GM23248 (cell line): ENCODE results near the gene CARS1. TPM values are rescaled to one million over a fixed set of nuclear protein-coding genes. Genes with fewer than 3 reads are reported as not detected.

Source experiments
- DNase-seq: peaks from one replicate; pipeline ENCODE4 v3.0.0-alpha.2; 2015
- H2AFZ ChIP-seq: fragments of 200-600 bp; sonication (generic); 2 replicates; pipeline ENCODE4 v1.6.1; 2016; ENCODE audit warnings: antibody characterized with exemption
- H3F3A ChIP-seq: fragments of 200-600 bp; sonication (generic); 2 replicates; pipeline ENCODE4 v1.6.1; 2016; ENCODE audit warnings: mild to moderate bottlenecking, antibody characterized with exemption, mixed run types; ENCODE audit not compliant: insufficient read depth
- H3K27ac ChIP-seq: fragments of 200-600 bp; sonication (generic); 2 replicates; pipeline ENCODE4 v1.5.1; 2016; ENCODE audit warnings: mild to moderate bottlenecking
- H3K27me3 ChIP-seq: fragments of 200-600 bp; sonication (generic); replicated peaks from 2 replicates; pipeline ENCODE4 v1.6.1; 2016; ENCODE audit warnings: mild to moderate bottlenecking; ENCODE audit not compliant: insufficient read depth
- H3K36me3 ChIP-seq: fragments of 200-600 bp; sonication (generic); 2 replicates; pipeline ENCODE4 v1.6.1; 2016; ENCODE audit warnings: low read depth, mild to moderate bottlenecking
- H3K4me1 ChIP-seq: fragments of 200-600 bp; sonication (generic); 2 replicates; pipeline ENCODE4 v1.6.1; 2016; ENCODE audit warnings: mild to moderate bottlenecking; ENCODE audit not compliant: insufficient read depth
- H3K4me2 ChIP-seq: fragments of 200-600 bp; sonication (generic); one replicate; pipeline ENCODE4 v1.6.1; 2016; ENCODE audit warnings: mild to moderate bottlenecking; ENCODE audit not compliant: unreplicated experiment
- H3K4me3 ChIP-seq: fragments of 200-600 bp; sonication (generic); 2 replicates; pipeline ENCODE4 v1.5.1; 2016; ENCODE audit warnings: mild to moderate bottlenecking
- H3K79me2 ChIP-seq: fragments of 200-600 bp; sonication (generic); 2 replicates; pipeline ENCODE4 v1.6.1; 2016; ENCODE audit warnings: mild to moderate bottlenecking; ENCODE audit not compliant: insufficient read depth
- H3K9ac ChIP-seq: fragments of 200-600 bp; sonication (generic); 2 replicates; pipeline ENCODE4 v1.6.1; 2016; ENCODE audit warnings: mild to moderate bottlenecking
- H3K9me2 ChIP-seq: fragments of 200-600 bp; sonication (generic); 2 replicates; pipeline ENCODE4 v1.6.1; 2016; ENCODE audit warnings: mixed run types, mild to moderate bottlenecking, moderate library complexity; ENCODE audit not compliant: insufficient read depth
- H3K9me3 ChIP-seq: fragments of 200-600 bp; sonication (generic); one replicate; pipeline ENCODE4 v1.6.1; 2017; ENCODE audit warnings: low read depth
- H4K20me1 ChIP-seq: fragments of 200-600 bp; sonication (generic); 2 replicates; pipeline ENCODE4 v1.6.0; 2016; ENCODE audit not compliant: insufficient read depth
- EZH2 ChIP-seq: fragments of 200-600 bp; sonication (generic); IDR thresholded peaks from 2 replicates; pipeline ENCODE4 v1.6.1; 2018; ENCODE audit warnings: antibody characterized with exemption, mild to moderate bottlenecking; ENCODE audit not compliant: insufficient read depth, poor library complexity, severe bottlenecking
- EZH2phosphoT487 ChIP-seq: fragments of 200-600 bp; sonication (generic); IDR thresholded peaks from 2 replicates; pipeline ENCODE4 v1.6.1; 2018; ENCODE audit warnings: antibody characterized with exemption, moderate library complexity, mild to moderate bottlenecking, low read depth; ENCODE audit not compliant: insufficient read depth
- WGBS, 2 experiments: methylation state at CpG; one replicate each; pipeline ENCODE4 v1.1.6; 2015 to 2017; ENCODE audit warnings: low lambda C conversion rate in 2 of 2, low coverage in 1 of 2; ENCODE audit errors: missing lambda C conversion rate in 2 of 2; 5-methylcytosine and 5-hydroxymethylcytosine counted together
- in situ Hi-C: fragments of 300-500 bp; cut with MboI; formaldehyde crosslinking; loops from 2 replicates; pipeline ENCODE4 v1.15.0; 2020
- polyA plus RNA-seq: library from polyadenylated mRNA; unstranded; fragments of >200 nt; fragmentation: Nextera tagmentation; extraction: Ambion mirVana; gene quantifications from 2 replicates; pipeline ENCODE4 v1.2.1, GENCODE V29; 2016
- total RNA-seq: library from RNA; depleted of rRNA; stranded (reverse); fragments of >200 nt; shearing (Covaris generic); gene quantifications from 2 replicates; pipeline ENCODE4 v1.2.3, GENCODE V29; 2014

Gene CARS1
- total and polyA plus RNA-seq, 2 experiments from 2014 or later: 111 to 115 TPM

GRCh38 chr11:3002351-3002861 is 54.8 kb downstream of the CARS1 start:
- peaks cover 8% of the 10 kb centered on the region for H3F3A ChIP-seq
- no peaks in the 10 kb centered on the region for H3K27me3 ChIP-seq
- no peaks in the 10 kb centered on the region for H3K4me1 ChIP-seq
- no peaks in the 10 kb centered on the region for H4K20me1 ChIP-seq
- no peak overlapping the region for H2AFZ ChIP-seq
- no peak overlapping the region for H3K27ac ChIP-seq
- no peak for DNase-seq
- no peak overlapping the region for H3K4me3 ChIP-seq
- in situ Hi-C loops: no loop called here
- no peaks in the 10 kb centered on the region for H3K9me3 ChIP-seq
- H3K4me2 ChIP-seq: no peak overlapping the region
- 94 to 98% methylated on average over 8 of the region's 8 CpGs for WGBS, 2 experiments
- TF ChIP-seq EZH2 (no peak), EZH2phosphoT487 (no peak)
- H3K79me2 ChIP-seq: no peaks in the 10 kb centered on the region
- H3K9ac ChIP-seq: no peak overlapping the region
- no peaks in the 10 kb centered on the region for H3K9me2 ChIP-seq
- peaks cover 44% of the 10 kb centered on the region; the same call in 1 of the 2 replicates for H3K36me3 ChIP-seq

GRCh38 chr11:3001496-3001895 is 55.7 kb downstream of the CARS1 start:
- H3K4me3 ChIP-seq: no peak overlapping the region
- peaks cover 44% of the 10 kb centered on the region; the same call in 1 of the 2 replicates for H3K36me3 ChIP-seq
- H3K27ac ChIP-seq: no peak overlapping the region
- H3K9me2 ChIP-seq: no peaks in the 10 kb centered on the region
- no peak for DNase-seq
- no peaks in the 10 kb centered on the region for H3K9me3 ChIP-seq
- no peak overlapping the region for H2AFZ ChIP-seq
- H3F3A ChIP-seq: peaks cover 8% of the 10 kb centered on the region
- no peak overlapping the region for H3K9ac ChIP-seq
- H3K4me1 ChIP-seq: no peaks in the 10 kb centered on the region
- WGBS, 2 experiments: 82 to 88% methylated on average over 6 of the region's 6 CpGs
- in situ Hi-C loops: no loop called here
- no peak overlapping the region for H3K4me2 ChIP-seq
- H4K20me1 ChIP-seq: no peaks in the 10 kb centered on the region
- TF ChIP-seq EZH2phosphoT487 (no peak), EZH2 (no peak)
- no peaks in the 10 kb centered on the region for H3K27me3 ChIP-seq
- H3K79me2 ChIP-seq: no peaks in the 10 kb centered on the region

- Histone ChIP-seq H3K4me3 (no peak overlapping the region), H3K9ac (0 out of 2 replicates have a peak overlapping the region, but pooled peaks have one; percentile 5), H3K27me3 (no peaks in the 10 kb centered on the region), H2AFZ (no peak overlapping the region), H3K9me2 (no peaks in the 10 kb centered on the region), H3K4me1 (no peaks in the 10 kb centered on the region), H4K20me1 (no peaks in the 10 kb centered on the region), H3K79me2 (no peaks in the 10 kb centered on the region), H3F3A (peaks cover 8% of the 10 kb centered on the region), H3K27ac (no peak overlapping the region), H3K36me3 (peaks cover 32% of the 10 kb centered on the region; the same call in 1 of the 2 replicates), H3K9me3 (no peaks in the 10 kb centered on the region), H3K4me2 (no peak overlapping the region)
- TF ChIP-seq EZH2: no peak
- no peak for TF ChIP-seq EZH2phosphoT487
- WGBS, 2 experiments: 80 to 83% methylated on average over 17 of the region's 17 CpGs
- in situ Hi-C loops: no loop called here
- peak; percentile 47 for DNase-seq
Observed at GRCh38 chr11:3000032-3000961, 56.9 kb downstream of the CARS1 start.

- Histone ChIP-seq H3K4me2 (no peak overlapping the region), H3K27me3 (no peaks in the 10 kb centered on the region), H3K9me3 (no peaks in the 10 kb centered on the region), H3K4me1 (no peaks in the 10 kb centered on the region), H3K9ac (no peak overlapping the region), H3F3A (peaks cover 8% of the 10 kb centered on the region), H4K20me1 (no peaks in the 10 kb centered on the region), H2AFZ (no peak overlapping the region), H3K27ac (no peak overlapping the region), H3K79me2 (no peaks in the 10 kb centered on the region), H3K36me3 (peaks cover 27% of the 10 kb centered on the region; the same call in 1 of the 2 replicates), H3K4me3 (no peak overlapping the region), H3K9me2 (no peaks in the 10 kb centered on the region)
- in situ Hi-C loops: no loop called here
- no peak for DNase-seq
- no peak for TF ChIP-seq EZH2
- TF ChIP-seq EZH2phosphoT487: no peak
- 97 to 99% methylated on average over 10 of the region's 10 CpGs for WGBS, 2 experiments
Observed at GRCh38 chr11:2999464-2999998, 57.7 kb downstream of the CARS1 start.
